Breast epithelium (tissue), 4 donors: ENCODE data around the gene ALDH16A1. TPM values are rescaled to one million over a fixed set of nuclear protein-coding genes. Genes with fewer than 3 reads are reported as not detected.

ENCODE experiments used
- DNase-seq, 2 donors: peaks; one replicate each; pipeline ENCODE4 v3.0.0-alpha.2; 2019; ENCODE audit warnings: low spot score in 2 of 2
- H3K27ac ChIP-seq, 2 donors: fragments of 200-600 bp; sonication (generic) in 1 of 2; one replicate each; pipeline ENCODE4 v1.5.1; 2016 to 2019; ENCODE audit warnings: mild to moderate bottlenecking in 1 of 2
- H3K27me3 ChIP-seq, 2 donors: fragments of 200-600 bp; sonication (generic) in 1 of 2; one replicate each; pipeline versions ENCODE4 v1.5.1 to v1.6.0; 2017 to 2019; ENCODE audit warnings: control low read depth in 1 of 2, mild to moderate bottlenecking in 1 of 2
- H3K36me3 ChIP-seq: fragments of 200-600 bp; one replicate; pipeline ENCODE4 v1.5.1; 2019
- H3K4me1 ChIP-seq, 2 donors: fragments of 200-600 bp; sonication (generic); one replicate each; pipeline ENCODE4 v1.5.1; 2016 to 2019; ENCODE audit warnings: control low read depth in 1 of 2
- H3K4me3 ChIP-seq, 3 donors: fragments of 200-600 bp; sonication (generic); 1 replicate in 2 of 3; 2 replicates in 1 of 3; pipeline ENCODE4 v1.5.1; 2016 to 2019; ENCODE audit warnings: mild to moderate bottlenecking in 3 of 3, moderate library complexity in 2 of 3
- H3K9me3 ChIP-seq, 2 donors: fragments of 200-600 bp; sonication (generic) in 1 of 2; one replicate each; pipeline ENCODE4 v1.5.1; 2016 to 2019; ENCODE audit warnings: control low read depth in 1 of 2
- POLR2A ChIP-seq: fragments of 450-650 bp; IDR thresholded peaks from one replicate; pipeline ENCODE4 v1.6.1; 2016; ENCODE audit warnings: antibody characterized with exemption, mild to moderate bottlenecking, moderate library complexity
- POLR2AphosphoS5 ChIP-seq, 3 donors: sonication (generic); formaldehyde crosslinking; IDR thresholded peaks; one replicate each; pipeline ENCODE4 v1.6.1; 2017; ENCODE audit warnings: antibody characterized with exemption in 3 of 3
- intact Hi-C: fragments of 100-400 bp; cut with DNase I; formaldehyde crosslinking; loops from one replicate; pipeline ENCODE4 v1.15.1; 2023; ENCODE audit warnings: low total_unique reads
- total RNA-seq, 3 donors: library from RNA; depleted of rRNA; stranded (reverse); fragments of >200 nt; gene quantifications; one replicate each; pipeline ENCODE4 v1.1.0, GENCODE V29; 2016
- TF ChIP-seq, protein P1 (sequence below), 3 donors: fragments of 450-650 bp; IDR thresholded peaks; one replicate each; pipeline ENCODE4 v1.5.1; 2016 to 2017; ENCODE audit warnings: antibody characterized with exemption in 3 of 3, mild to moderate bottlenecking in 3 of 3, moderate library complexity in 3 of 3

ALDH16A1 gene
- total RNA-seq, 3 donors from 2014 or later: 20.6 to 34.4 (median 32.2) TPM

DNA sequence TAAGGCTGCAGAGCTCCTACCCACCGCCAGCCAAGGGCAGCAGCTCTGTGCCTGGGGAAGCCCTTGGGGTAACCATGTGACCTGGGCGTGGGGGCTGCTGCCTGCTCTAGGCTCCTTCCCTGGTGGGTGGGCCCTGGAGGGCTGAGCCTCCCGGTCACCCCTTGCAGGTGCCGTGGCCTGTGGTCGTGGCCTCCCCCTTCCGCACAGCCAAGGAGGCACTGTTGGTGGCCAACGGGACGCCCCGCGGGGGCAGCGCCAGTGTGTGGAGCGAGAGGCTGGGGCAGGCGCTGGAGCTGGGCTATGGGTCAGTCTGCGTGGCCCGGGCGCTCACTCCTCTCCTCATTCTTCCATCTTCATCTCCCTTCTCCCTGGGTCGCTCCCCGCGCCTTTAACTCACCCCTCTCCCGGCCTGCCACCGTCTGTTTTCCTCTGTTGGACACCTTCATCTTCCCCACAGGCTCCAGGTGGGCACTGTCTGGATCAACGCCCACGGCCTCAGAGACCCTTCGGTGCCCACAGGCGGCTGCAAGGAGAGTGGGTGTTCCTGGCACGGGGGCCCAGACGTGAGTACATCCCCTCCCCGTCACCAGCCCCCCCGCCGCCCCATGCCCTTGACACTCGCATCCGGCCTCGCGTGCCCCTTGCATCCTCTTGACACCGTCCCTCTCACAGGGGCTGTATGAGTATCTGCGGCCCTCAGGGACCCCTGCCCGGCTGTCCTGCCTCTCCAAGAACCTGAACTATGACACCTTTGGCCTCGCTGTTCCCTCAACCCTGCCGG is 11.1 kb downstream of the ALDH16A1 start:
- intact Hi-C loops: no loop called here
- no peak overlapping the region for H3K27ac ChIP-seq
- no peaks in the 10 kb centered on the region for H3K9me3 ChIP-seq
- TF ChIP-seq, protein P1, sequence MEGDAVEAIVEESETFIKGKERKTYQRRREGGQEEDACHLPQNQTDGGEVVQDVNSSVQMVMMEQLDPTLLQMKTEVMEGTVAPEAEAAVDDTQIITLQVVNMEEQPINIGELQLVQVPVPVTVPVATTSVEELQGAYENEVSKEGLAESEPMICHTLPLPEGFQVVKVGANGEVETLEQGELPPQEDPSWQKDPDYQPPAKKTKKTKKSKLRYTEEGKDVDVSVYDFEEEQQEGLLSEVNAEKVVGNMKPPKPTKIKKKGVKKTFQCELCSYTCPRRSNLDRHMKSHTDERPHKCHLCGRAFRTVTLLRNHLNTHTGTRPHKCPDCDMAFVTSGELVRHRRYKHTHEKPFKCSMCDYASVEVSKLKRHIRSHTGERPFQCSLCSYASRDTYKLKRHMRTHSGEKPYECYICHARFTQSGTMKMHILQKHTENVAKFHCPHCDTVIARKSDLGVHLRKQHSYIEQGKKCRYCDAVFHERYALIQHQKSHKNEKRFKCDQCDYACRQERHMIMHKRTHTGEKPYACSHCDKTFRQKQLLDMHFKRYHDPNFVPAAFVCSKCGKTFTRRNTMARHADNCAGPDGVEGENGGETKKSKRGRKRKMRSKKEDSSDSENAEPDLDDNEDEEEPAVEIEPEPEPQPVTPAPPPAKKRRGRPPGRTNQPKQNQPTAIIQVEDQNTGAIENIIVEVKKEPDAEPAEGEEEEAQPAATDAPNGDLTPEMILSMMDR (IDR thresholded peaks at IDR 0.05): no peak
- no peak for TF ChIP-seq POLR2AphosphoS5 (IDR thresholded peaks at IDR 0.05)
- no peak for TF ChIP-seq POLR2A
- no peak for DNase-seq
- no peak overlapping the region for H3K4me3 ChIP-seq
- no peaks in the 10 kb centered on the region for H3K27me3 ChIP-seq
- no peaks in the 10 kb centered on the region for H3K4me1 ChIP-seq
- H3K36me3 ChIP-seq: no peaks in the 10 kb centered on the region

DNA sequence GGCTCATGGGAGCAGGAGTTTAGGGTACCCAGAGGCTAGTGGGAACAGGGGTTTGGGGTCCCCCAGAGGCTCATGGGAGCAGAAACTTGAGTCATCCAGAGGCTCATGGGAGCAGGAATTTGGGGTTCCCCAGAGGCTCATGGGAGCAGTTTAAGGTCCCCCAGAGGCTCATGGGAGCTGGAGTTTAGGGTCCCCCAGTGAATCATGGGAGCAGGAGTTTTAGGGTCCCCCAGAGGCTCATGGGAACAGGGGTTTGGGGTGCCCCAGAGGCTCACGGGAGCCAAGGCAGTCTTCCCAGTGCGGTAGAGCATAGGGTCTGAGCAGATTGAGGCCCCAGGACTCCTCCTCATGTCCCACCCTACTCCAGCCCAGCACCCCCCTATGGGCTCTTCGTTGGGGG is 12.3 kb downstream of the ALDH16A1 start:
- no peaks in the 10 kb centered on the region for H3K9me3 ChIP-seq
- no peaks in the 10 kb centered on the region for H3K27me3 ChIP-seq
- DNase-seq: no peak
- H3K4me3 ChIP-seq: no peak overlapping the region
- H3K36me3 ChIP-seq: no peaks in the 10 kb centered on the region
- no peak overlapping the region for H3K27ac ChIP-seq
- no peaks in the 10 kb centered on the region for H3K4me1 ChIP-seq
- no peak for TF ChIP-seq POLR2A
- TF ChIP-seq, protein P1 (IDR thresholded peaks at IDR 0.05): no peak
- TF ChIP-seq POLR2AphosphoS5 (IDR thresholded peaks at IDR 0.05): no peak
- intact Hi-C loops: no loop called here

DNA sequence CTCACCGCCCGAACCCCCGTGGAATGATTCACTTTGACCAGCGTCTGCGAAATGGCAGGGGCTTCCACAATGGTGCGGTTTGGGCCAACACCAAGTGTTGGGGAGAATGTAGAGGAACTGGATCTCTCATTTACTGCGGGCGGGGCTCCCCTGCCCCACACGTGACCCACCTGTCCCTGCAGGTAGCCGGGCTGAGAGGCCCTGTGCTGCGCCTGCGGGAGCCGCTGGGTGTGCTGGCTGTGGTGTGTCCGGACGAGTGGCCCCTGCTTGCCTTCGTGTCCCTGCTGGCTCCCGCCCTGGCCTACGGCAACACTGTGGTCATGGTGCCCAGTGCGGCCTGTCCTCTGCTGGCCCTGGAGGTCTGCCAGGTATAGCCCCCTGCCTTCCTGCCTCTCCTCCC is 15.2 kb downstream of the ALDH16A1 start:
- intact Hi-C loops: no loop called here

DNA sequence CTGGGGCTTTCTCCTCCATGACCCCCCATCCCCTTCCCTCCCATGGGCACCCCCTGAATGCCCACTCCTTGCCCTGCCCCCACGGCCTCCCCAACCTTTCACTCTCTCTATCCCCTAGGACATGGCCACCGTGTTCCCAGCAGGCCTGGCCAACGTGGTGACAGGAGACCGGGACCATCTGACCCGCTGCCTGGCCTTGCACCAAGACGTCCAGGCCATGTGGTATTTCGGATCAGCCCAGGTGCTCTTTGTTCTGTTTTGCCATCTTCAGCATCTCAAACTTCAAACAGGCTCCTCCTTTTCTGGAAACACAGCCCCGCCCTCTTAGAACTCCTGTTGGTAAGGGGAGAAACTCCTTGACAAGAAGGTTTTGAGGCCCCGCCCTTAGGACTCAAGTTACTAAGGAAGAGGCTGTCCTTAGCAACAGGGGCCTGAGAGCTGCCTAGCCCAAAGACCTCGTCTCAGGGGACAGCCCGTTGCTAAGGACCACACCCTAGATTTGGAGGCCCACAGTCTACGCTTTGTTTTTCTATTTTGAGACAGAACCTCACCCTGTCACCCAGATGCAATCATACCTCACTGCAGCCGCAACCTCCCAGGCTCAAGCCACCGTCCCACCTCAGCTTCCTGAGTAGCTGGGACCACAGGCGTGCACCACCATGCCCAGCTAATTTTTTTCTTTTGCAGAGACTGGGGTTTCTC is 15.9 kb downstream of the ALDH16A1 start:
- DNase-seq: peak in 1 of 2 donors; percentile 69
- Histone ChIP-seq H3K9me3 (no peaks in the 10 kb centered on the region), H3K4me1 (no peaks in the 10 kb centered on the region), H3K27me3 (no peaks in the 10 kb centered on the region), H3K27ac (peak overlapping the region; percentile 74 to 94), H3K4me3 (peak overlapping the region in 1 of 3 donors; percentile 37), H3K36me3 (no peaks in the 10 kb centered on the region)
- intact Hi-C loops: no loop called here
- TF ChIP-seq, protein P1 (IDR thresholded peaks at IDR 0.05): no peak
- TF ChIP-seq POLR2AphosphoS5 (IDR thresholded peaks at IDR 0.05) (peak in 2 of 3 donors; percentile 7 to 26), POLR2A (no peak)

More for the DNA sequence above, 15.2 kb downstream of the ALDH16A1 start:
- Histone ChIP-seq H3K9me3 (no peaks in the 10 kb centered on the region), H3K4me1 (no peaks in the 10 kb centered on the region), H3K4me3 (peak overlapping the region in 1 of 3 donors; percentile 37), H3K27me3 (no peaks in the 10 kb centered on the region), H3K36me3 (no peaks in the 10 kb centered on the region), H3K27ac (peak overlapping the region; percentile 74 to 94)
- TF ChIP-seq POLR2AphosphoS5 (IDR thresholded peaks at IDR 0.05) (no peak), POLR2A (no peak)
- TF ChIP-seq, protein P1 (IDR thresholded peaks at IDR 0.05): no peak
- DNase-seq: peak in 1 of 2 donors; percentile 76
